Adrenal gland (tissue), 12 donors: ENCODE measurements around the gene ZNF211. TPM values are rescaled to one million over a fixed set of nuclear protein-coding genes. Genes with fewer than 3 reads are reported as not detected.

Experiments used
- DNase-seq, 7 donors: peaks; one replicate each; pipeline ENCODE4 v3.0.0-alpha.2; 2019 to 2020
- H3K27ac ChIP-seq, 5 donors: fragments of 200-600 bp; sonication (generic) in 4 of 5; 1 replicate in 3 of 5; 2 replicates in 2 of 5; pipeline versions ENCODE4 v1.5.1 to v1.8.0; 2016 to 2020; ENCODE audit warnings: mild to moderate bottlenecking in 1 of 5
- H3K27me3 ChIP-seq: fragments of 200-600 bp; 2 replicates; pipeline ENCODE4 v1.8.0; 2021
- H3K36me3 ChIP-seq, 2 donors: fragments of 200-600 bp; replicated peaks in 1 of 2; 1 replicate in 1 of 2; 2 replicates in 1 of 2; pipeline versions ENCODE4 v1.5.1 to v1.8.0; 2018 to 2022
- H3K4me1 ChIP-seq, 2 donors: fragments of 200-600 bp; replicated peaks in 1 of 2; 1 replicate in 1 of 2; 2 replicates in 1 of 2; pipeline versions ENCODE4 v1.5.1 to v1.8.0; 2018 to 2021
- H3K4me3 ChIP-seq, 4 donors: fragments of 200-600 bp; sonication (generic) in 3 of 4; one replicate each; pipeline ENCODE4 v1.5.1; 2016 to 2018
- H3K9me3 ChIP-seq, 3 donors: fragments of 200-600 bp; sonication (generic) in 1 of 3; replicated peaks in 1 of 3; 1 replicate in 2 of 3; 2 replicates in 1 of 3; pipeline versions ENCODE4 v1.5.1 to v1.8.0; 2016 to 2021
- POLR2A ChIP-seq, 2 donors: fragments of 450-650 bp; IDR thresholded peaks; one replicate each; pipeline ENCODE4 v1.6.1; 2017; ENCODE audit warnings: antibody characterized with exemption in 2 of 2, mild to moderate bottlenecking in 2 of 2, moderate library complexity in 1 of 2
- WGBS, 4 donors: extraction: QIAGEN DNeasy Blood & Tissue Kit in 2 of 4; methylation state at CpG; one replicate each; pipeline versions ENCODE4 v1.1.5 to v1.1.7; 2013 to 2017; 5-methylcytosine and 5-hydroxymethylcytosine counted together
- intact Hi-C, 2 donors: fragments of 100-400 bp; cut with DNase I; formaldehyde crosslinking; loops; one replicate each; pipeline versions ENCODE4 v1.14.1 to v1.15.0; 2022 to 2023
- polyA plus RNA-seq, 3 donors: library from polyadenylated mRNA; stranded (reverse); fragments of 200-250 nt in 2 of 3; fragments of 350-450 nt in 1 of 3; fragmentation: Illumina TruSeq in 1 of 3; extraction: RNeasy Lipid Tissue Mini Kit (QIAGEN cat#74804) in 1 of 3; gene quantifications; one replicate each; pipeline ENCODE4 v1.2.3, GENCODE V29; 2013 to 2014
- total RNA-seq, 9 donors: library from RNA; depleted of rRNA in 4 of 9; stranded (reverse); fragments of >200 nt in 4 of 9; fragments of 120-200 nt in 1 of 9; fragmentation: NEBNext Ultra II Directional in 1 of 9; extraction: Animal tissue kit (Norgen Biotek cat#: 25700) in 1 of 9; gene quantifications; one replicate each; pipeline versions ENCODE4 v1.1.0 to v1.2.4, GENCODE V29; 2013 to 2023
- TF ChIP-seq, protein P1 (sequence below), 6 experiments: fragments of 450-650 bp in 4 of 6; fragments of 200-600 bp in 2 of 6; sonication (generic) in 1 of 6; IDR thresholded peaks; 1 replicate in 5 of 6; 2 replicates in 1 of 6; pipeline versions ENCODE4 v1.5.1 to v1.8.0; 2016 to 2021; ENCODE audit warnings: antibody characterized with exemption in 6 of 6, mild to moderate bottlenecking in 2 of 6, moderate library complexity in 1 of 6
- donor health status: healthy with polysubstance abuse.
- donor health status: Bipolar disorder and iron deficiency.
- donor health status: DM: yes; HTN: yes; CAD: no.
- donor health status: DM: no; HTN: no; CAD: no.
- donor health status: DM: no; HTN: no; CAD: no.
- donor health status: DM: yes; HTN: yes; CAD: no.

The ZNF211 gene
- total and polyA plus RNA-seq, 12 donors, result 10.5 to 38.7 (median 17.3) TPM

- Histone ChIP-seq H3K9me3 (peaks cover 0 to 41% (median 0%) of the 10 kb centered on the region in 3 donors), H3K27ac (peak within 1 kb of the TSS in 3 of 5 donors; percentile 30 to 78 (median 46)), H3K4me3 (peak within 1 kb of the TSS; percentile 76 to 96 (median 88)), H3K36me3 (peaks cover 0 to 2% of the 10 kb centered on the region in 2 donors), H3K27me3 (no peaks in the 10 kb centered on the region), H3K4me1 (no peaks in the 10 kb centered on the region)
- TF ChIP-seq POLR2A (IDR thresholded peaks at IDR 0.05), result no peak
- TF ChIP-seq, protein P1, sequence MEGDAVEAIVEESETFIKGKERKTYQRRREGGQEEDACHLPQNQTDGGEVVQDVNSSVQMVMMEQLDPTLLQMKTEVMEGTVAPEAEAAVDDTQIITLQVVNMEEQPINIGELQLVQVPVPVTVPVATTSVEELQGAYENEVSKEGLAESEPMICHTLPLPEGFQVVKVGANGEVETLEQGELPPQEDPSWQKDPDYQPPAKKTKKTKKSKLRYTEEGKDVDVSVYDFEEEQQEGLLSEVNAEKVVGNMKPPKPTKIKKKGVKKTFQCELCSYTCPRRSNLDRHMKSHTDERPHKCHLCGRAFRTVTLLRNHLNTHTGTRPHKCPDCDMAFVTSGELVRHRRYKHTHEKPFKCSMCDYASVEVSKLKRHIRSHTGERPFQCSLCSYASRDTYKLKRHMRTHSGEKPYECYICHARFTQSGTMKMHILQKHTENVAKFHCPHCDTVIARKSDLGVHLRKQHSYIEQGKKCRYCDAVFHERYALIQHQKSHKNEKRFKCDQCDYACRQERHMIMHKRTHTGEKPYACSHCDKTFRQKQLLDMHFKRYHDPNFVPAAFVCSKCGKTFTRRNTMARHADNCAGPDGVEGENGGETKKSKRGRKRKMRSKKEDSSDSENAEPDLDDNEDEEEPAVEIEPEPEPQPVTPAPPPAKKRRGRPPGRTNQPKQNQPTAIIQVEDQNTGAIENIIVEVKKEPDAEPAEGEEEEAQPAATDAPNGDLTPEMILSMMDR (IDR thresholded peaks at IDR 0.05), result peak in 4 of 6 experiments; percentile 10 to 43 (median 30)
- 2 to 15% (median 3%) methylated on average over 8 to 64 of the region's 64 CpGs for WGBS, 4 donors
- DNase-seq, result peak; percentile 87 to 95 (median 92)
- intact Hi-C loops, result no loop called here
Measured at GRCh38 chr19:57613941-57614743, 18.8 kb upstream of the ZNF211 start, which contains the start of gene ZNF134. Gene ZNF134 (plus strand): TSS chr19:57614242. CDS start chr19:57619469, 5,227 bp downstream.

DNA sequence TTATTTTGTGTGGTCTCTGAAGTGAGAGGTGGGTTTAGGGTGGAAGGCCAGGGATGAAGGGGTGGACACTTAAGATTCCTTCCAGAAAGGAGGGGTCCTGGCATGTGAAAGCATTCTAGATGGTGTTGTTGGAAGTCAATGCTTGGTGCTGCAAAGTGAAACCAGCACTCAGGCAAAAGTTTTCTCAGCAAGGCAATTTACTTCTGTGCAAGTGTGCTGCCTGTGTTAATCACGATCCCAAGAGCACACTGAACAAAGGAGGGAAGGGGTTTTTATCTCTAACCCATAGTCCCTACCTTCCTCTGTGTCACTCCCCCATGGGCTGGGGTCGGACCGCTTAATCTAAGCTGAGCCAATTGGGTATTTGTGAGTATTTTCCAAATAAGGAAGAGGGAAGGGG lies 17.6 kb upstream of the ZNF211 start:
- WGBS, 4 donors, result 95 to 100% (median 100%) methylated on average over 3 of the region's 3 CpGs
- H3K27me3 ChIP-seq, result no peaks in the 10 kb centered on the region
- intact Hi-C loops, result no loop called here
- TF ChIP-seq, protein P1 (IDR thresholded peaks at IDR 0.05), result no peak
- TF ChIP-seq POLR2A (IDR thresholded peaks at IDR 0.05), result no peak
- H3K27ac ChIP-seq, result no peak overlapping the region
- H3K4me1 ChIP-seq, result no peaks in the 10 kb centered on the region
- DNase-seq, result peak in 1 of 7 donors; percentile 24
- H3K36me3 ChIP-seq, result peaks cover 0 to 14% of the 10 kb centered on the region in 2 donors
- H3K9me3 ChIP-seq, result peaks cover 0 to 53% (median 2%) of the 10 kb centered on the region in 3 donors
- peak overlapping the region in 1 of 4 donors; percentile 76 for H3K4me3 ChIP-seq

DNA sequence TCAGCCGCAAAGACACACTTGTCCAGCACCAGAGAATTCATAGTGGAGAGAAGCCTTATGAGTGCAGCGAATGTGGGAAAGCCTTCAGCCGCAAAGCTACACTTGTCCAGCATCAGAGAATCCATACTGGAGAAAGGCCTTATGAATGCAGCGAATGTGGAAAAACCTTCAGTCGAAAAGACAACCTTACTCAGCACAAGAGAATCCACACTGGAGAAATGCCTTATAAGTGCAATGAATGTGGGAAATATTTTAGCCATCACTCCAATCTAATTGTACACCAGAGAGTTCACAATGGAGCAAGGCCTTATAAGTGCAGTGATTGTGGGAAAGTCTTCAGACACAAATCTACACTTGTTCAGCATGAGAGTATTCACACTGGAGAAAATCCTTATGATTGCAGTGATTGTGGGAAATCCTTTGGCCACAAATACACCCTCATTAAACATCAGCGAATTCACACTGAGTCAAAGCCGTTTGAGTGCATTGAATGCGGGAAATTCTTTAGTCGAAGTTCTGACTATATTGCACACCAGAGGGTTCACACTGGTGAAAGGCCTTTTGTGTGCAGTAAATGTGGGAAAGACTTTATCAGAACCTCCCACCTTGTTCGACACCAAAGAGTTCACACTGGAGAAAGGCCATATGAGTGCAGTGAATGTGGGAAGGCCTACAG lies 12.2 kb upstream of the ZNF211 start:
- intact Hi-C loops, result no loop called here
- no peak for DNase-seq
- TF ChIP-seq POLR2A (IDR thresholded peaks at IDR 0.05), result no peak
- TF ChIP-seq, protein P1 (IDR thresholded peaks at IDR 0.05), result no peak
- peaks cover 0 to 24% of the 10 kb centered on the region in 2 donors for H3K36me3 ChIP-seq
- no peaks in the 10 kb centered on the region for H3K4me1 ChIP-seq
- H3K27ac ChIP-seq, result no peak overlapping the region
- 97 to 99% (median 98%) methylated on average over 10 of the region's 10 CpGs for WGBS, 4 donors
- H3K27me3 ChIP-seq, result no peaks in the 10 kb centered on the region
- peak overlapping the region in 1 of 4 donors; percentile 30 for H3K4me3 ChIP-seq
- H3K9me3 ChIP-seq, result peaks cover 0 to 93% (median 10%) of the 10 kb centered on the region in 3 donors

GRCh38 chr19:57623091-57623490 lies 9.9 kb upstream of the ZNF211 start:
- Histone ChIP-seq H3K36me3 (peaks cover 0 to 24% of the 10 kb centered on the region in 2 donors), H3K27me3 (no peaks in the 10 kb centered on the region), H3K4me1 (no peaks in the 10 kb centered on the region), H3K27ac (no peak overlapping the region), H3K9me3 (peaks cover 0 to 85% (median 10%) of the 10 kb centered on the region in 3 donors), H3K4me3 (no peak overlapping the region)
- intact Hi-C loops, result no loop called here
- TF ChIP-seq, protein P1 (IDR thresholded peaks at IDR 0.05), result no peak
- no peak for TF ChIP-seq POLR2A (IDR thresholded peaks at IDR 0.05)
- no peak for DNase-seq
